GM12873 (cell line): ENCODE results near the gene IQGAP2.
A peak's percentile ranks its signal among the peaks of the same experiment; 100 is the strongest.

Experiments
- TF ChIP-seq, protein P1 (sequence below): IDR thresholded peaks from 2 replicates; pipeline ENCODE4 v1.5.1; 2012; ENCODE audit warnings: low read depth, mild to moderate bottlenecking, moderate library complexity, low read length, control low read depth; ENCODE audit not compliant: insufficient read depth; ENCODE audit errors: missing control alignments

The IQGAP2 gene

DNA sequence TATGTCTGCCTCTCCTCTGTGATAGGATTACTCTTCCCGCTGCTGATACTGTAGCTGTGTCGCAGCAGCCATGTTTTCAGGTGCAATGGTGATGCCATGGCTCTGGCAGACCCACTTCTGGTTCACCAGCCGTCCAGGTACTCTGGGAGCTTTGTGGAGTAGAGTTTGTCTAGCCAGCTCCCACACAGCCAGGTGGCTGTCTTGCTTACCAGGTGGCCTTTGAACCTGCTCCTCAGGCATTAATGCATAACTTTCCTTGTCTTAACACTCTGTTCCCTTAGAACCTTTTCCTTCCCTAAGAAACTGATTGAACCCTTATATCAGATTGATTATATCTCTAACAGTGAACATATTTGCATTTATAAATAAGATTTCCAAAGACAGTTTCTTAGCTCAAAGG is 177.9 kb downstream of the IQGAP2 start:
- TF ChIP-seq, protein P1, sequence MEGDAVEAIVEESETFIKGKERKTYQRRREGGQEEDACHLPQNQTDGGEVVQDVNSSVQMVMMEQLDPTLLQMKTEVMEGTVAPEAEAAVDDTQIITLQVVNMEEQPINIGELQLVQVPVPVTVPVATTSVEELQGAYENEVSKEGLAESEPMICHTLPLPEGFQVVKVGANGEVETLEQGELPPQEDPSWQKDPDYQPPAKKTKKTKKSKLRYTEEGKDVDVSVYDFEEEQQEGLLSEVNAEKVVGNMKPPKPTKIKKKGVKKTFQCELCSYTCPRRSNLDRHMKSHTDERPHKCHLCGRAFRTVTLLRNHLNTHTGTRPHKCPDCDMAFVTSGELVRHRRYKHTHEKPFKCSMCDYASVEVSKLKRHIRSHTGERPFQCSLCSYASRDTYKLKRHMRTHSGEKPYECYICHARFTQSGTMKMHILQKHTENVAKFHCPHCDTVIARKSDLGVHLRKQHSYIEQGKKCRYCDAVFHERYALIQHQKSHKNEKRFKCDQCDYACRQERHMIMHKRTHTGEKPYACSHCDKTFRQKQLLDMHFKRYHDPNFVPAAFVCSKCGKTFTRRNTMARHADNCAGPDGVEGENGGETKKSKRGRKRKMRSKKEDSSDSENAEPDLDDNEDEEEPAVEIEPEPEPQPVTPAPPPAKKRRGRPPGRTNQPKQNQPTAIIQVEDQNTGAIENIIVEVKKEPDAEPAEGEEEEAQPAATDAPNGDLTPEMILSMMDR, result no peak

DNA sequence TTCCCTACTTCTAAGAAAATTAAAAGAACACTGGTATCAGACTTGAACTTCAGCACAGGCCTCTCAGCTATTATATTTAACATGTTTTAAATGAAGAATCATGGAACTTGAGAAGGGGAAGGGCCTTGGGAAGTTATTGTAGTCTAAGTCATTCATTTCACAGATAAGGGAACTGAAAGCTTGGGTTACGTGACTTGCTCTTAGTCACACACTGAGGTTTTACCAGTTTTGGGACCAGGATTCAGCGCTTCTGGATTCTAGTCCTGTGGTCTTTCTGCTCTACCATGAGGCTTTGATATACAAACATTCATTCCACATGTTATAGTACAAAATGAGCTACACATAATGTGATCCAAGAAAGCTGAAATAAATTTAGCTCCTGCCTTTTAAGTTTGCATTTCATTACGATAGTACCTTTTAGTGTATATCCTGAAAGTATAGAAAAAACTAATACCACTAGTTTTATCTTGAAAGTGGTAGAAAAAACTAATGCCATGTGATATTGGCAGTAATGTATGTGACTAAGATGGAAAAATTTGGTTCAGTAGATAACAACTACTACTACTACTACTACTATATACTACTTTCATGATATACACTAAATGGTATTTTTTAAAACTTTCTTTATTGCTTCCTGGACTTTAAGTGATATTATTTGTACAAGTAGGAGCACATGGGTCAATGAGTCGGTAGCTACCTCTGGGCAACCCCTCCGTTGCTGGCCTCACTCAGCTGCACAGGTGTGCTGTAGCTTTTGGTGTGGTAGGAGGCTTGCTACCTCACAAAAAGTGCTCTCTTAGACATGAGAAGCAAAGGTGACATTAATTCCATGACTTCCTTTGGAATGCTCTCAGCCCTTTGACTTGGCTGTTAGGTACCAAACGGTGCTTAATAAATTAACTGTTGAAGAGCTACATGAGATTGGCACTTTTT is 179.4 kb downstream of the IQGAP2 start:
- TF ChIP-seq, protein P1, result no peak

DNA sequence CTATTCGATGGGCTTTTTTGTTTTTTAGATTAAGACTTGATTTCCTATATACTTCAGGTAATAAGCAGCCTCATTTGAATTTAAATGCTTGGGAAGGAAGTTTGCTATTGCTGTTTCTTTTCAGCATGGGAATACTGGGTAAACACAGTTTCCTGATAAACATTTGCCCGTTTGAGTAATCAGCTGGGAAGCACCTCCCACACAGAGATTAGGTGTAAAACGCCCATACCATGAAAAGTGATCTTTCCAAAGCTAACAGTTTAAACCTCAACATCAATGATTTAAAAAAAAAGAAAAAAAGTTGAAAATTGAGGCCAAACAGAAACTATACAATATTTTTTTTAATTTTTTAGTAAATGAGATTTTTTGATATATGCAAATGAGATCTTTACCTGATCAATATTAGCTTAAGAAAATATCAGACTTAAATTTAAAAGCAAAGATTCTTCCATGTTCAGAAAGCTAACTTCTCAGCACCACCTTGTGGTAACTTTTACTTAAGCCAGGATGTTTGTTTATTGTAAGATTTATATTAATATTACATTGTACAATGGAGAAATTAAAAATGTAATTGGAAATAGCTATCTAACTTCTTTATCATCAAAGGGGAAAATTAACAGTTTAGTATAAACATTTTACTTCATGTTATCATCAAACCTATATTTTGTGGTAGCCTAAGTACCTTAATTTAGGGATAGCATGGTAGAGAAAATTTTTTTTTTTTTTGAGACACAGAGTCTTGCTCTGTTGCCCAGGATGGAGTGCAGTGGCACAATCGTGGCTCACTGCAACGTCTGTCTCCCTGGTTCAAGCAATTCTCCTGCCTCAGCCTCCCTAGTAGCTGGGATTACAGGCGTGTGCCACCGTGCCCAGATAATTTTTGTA is 180.3 kb downstream of the IQGAP2 start:
- TF ChIP-seq, protein P1, result peak; percentile 25

DNA sequence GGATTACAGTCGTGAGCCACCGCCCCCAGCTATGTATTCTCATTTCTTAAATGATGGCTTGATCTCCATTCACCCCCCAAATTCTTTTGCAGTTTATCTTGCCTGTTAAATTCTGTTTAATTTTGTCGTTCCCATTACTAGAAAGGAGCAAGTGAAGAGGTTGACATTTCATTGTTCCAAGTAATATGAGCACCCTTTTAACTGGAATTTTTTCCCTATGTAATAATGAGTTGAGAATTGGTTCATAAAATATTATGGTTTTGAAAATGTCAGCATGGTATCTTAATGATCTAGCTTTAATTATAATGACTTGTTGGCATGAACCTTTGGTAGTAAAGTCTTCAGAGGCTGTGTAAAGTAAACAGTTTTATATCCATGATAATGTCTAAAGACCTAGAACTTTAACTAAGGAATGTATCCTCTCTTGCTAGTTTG is 182.7 kb downstream of the IQGAP2 start:
- TF ChIP-seq, protein P1, result no peak

DNA sequence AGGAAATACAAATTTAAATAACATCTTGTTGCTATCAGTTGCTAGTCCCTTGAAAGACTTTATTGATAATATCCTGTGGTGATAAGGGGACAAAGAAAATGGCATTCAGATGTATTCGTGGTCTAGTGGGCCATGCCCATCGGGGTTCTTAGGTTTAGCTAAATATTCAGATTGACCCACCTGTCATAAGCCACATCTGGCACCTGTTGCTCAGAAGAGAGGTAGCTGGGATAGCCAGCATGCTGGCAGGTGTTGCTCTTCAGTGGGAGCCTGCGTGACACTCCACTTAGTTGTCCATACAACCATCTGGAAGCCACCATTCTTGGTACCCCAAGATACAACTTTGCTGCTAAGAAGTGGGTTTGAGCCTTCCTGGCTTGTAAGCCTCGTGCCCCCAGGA is 183.4 kb downstream of the IQGAP2 start:
- TF ChIP-seq, protein P1, result no peak

DNA sequence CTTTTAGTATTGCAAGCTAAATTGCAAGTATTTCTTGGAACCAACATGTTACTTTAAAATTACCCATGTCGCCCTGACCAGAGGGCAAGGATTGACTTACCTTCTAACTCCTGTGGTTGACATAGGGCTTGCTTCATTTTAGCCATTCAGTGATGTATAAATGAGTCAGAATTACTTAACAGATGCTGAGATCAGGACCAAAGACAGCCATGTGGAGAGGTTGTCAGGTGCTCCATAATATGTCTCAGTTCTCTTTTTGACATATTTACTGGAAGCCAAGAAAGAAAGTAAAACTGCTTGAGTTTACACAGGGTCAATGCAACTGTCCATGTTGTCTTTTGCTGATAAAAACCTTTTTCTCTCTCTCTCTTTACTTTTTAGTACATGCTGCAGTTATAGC is 186.9 kb downstream of the IQGAP2 start:
- TF ChIP-seq, protein P1, result no peak

DNA sequence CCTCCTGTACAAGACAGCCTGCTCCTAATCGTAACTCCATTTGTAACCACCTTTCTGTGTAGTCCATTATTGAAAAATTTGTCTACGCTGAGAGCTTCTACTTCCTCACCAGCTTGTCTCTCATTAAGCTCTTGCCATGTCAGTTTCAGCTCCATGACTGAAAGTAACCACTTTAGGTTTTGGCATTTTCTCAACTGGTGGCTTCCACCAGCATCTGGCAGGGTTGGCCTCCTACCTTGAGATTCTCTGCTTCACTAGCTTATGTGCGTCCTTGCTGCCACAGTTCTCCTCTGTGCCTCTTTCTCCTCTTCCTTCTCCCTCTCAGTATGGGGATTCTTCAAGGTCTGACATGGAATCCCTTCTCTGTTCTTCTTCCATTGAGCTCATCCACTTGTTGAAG is 188.3 kb downstream of the IQGAP2 start:
- TF ChIP-seq, protein P1, result no peak
